ENCODE results near the gene GYS1.

Gene GYS1

DNA sequence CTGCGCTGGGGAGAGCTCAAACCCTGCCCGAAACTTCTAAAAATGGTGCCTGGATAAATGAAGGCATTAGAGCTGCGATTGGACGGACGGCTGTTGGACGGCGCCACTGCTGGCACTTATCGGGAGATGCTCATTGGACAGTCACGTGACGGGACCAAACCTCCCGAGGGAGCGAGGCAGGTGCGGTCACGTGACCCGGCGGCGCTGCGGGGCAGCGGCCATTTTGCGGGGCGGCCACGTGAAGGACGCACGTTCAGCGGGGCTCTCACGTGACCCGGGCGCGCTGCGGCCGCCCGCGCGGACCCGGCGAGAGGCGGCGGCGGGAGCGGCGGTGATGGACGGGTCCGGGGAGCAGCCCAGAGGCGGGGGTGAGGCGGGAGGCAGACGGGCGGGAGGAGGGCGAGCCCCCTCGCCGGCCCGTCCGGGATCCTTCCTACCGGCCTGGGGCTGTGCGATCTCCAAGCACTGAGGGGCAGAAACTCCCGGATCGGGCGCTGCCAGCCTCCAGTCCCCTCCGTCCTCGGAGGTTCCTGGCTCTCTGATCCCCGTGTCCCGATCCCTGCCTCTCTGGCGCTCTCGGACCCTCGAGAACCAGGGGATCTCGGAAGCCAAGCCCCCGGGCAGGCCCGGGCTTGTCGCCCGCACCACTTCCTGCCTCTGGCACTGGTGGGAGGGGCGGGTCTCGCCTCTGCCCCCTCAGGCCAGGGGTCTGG is 38.4 kb downstream of the GYS1 start, which contains the start of gene BAX:
Gene BAX (plus strand): TSS at position 281 of the 713 bp plus-strand sequence. CDS start 54 bp downstream, at position 335.
- Histone ChIP-seq H3K36me3 (ENCODE audit: control insufficient read depth, insufficient read depth, low read length) (peaks cover 22% of the 10 kb centered on the region), H3K4me1 (ENCODE audit: control insufficient read depth, insufficient read depth, low read length) (peaks cover 3% of the 10 kb centered on the region), H3K9ac (ENCODE audit: low read depth, low read length) (peak within 1 kb of the TSS; percentile 98), H3K4me3 (ENCODE audit: low read depth, low read length) (peak within 1 kb of the TSS; percentile 86), H3K9me3 (ENCODE audit: control insufficient read depth, insufficient read depth, low read length) (no peaks in the 10 kb centered on the region), H3K27me3 (ENCODE audit: control insufficient read depth, insufficient read depth, low read length) (no peaks in the 10 kb centered on the region)

DNA sequence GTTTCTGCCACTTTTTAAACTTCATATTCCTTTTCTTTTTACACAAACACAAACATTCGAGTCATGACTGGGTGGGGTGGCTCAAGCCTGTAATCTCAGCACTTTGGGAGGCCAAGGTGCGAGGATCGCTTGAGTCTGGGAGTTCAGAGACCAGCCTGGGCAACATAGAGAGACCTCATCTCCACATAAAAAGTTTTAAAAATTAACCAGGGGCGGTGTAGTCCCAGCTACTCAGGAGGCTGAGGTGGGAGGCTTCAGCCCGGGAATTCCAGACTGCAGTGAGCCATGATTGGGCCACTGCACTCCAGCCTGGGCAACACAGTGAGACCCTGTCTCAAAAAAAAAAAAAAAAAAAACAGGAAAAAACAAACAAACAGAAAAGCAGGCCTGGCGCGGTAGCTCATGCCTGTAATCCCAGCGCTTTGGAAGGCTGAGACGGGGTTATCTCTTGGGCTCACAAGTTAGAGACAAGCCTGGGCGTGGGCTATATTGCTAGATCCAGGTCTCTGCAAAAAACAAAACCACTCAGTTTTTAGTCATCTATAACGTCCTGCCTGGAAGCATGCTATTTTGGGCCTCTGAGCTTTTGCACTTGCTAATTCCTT is 39.0 kb downstream of the GYS1 start:
- H3K4me3 ChIP-seq (ENCODE audit: low read depth, low read length): peak overlapping the region; percentile 86
- no peaks in the 10 kb centered on the region for H3K9me3 ChIP-seq (ENCODE audit: control insufficient read depth, insufficient read depth, low read length)
- peaks cover 3% of the 10 kb centered on the region for H3K4me1 ChIP-seq (ENCODE audit: control insufficient read depth, insufficient read depth, low read length)
- peak overlapping the region; percentile 54 for H3K9ac ChIP-seq (ENCODE audit: low read depth, low read length)
- H3K36me3 ChIP-seq (ENCODE audit: control insufficient read depth, insufficient read depth, low read length): peaks cover 21% of the 10 kb centered on the region
- no peaks in the 10 kb centered on the region for H3K27me3 ChIP-seq (ENCODE audit: control insufficient read depth, insufficient read depth, low read length)

DNA sequence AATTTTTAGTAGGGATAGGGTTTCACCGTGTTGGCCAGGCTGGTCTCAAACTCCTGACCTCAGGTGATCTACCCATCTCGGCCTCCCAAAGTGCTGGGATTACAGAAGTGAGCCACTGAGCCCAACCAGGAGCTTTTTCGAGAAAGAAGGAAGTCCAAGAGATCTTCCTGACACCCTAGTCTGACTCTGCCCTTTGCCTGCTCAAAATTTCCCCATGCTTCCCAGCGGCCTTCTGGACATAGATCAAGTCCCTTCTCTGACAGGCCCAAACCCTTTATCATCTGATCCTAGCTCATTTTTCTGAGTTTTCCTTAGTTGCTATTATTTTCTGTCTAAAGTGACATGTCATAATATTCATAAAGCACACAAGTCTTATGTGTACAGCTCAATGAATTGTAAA is 40.0 kb downstream of the GYS1 start:
- Histone ChIP-seq H3K27me3 (ENCODE audit: control insufficient read depth, insufficient read depth, low read length) (no peaks in the 10 kb centered on the region), H3K4me3 (ENCODE audit: low read depth, low read length) (no peak overlapping the region), H3K9ac (ENCODE audit: low read depth, low read length) (no peak overlapping the region), H3K4me1 (ENCODE audit: control insufficient read depth, insufficient read depth, low read length) (peaks cover 3% of the 10 kb centered on the region), H3K36me3 (ENCODE audit: control insufficient read depth, insufficient read depth, low read length) (peaks cover 15% of the 10 kb centered on the region), H3K9me3 (ENCODE audit: control insufficient read depth, insufficient read depth, low read length) (no peaks in the 10 kb centered on the region)

DNA sequence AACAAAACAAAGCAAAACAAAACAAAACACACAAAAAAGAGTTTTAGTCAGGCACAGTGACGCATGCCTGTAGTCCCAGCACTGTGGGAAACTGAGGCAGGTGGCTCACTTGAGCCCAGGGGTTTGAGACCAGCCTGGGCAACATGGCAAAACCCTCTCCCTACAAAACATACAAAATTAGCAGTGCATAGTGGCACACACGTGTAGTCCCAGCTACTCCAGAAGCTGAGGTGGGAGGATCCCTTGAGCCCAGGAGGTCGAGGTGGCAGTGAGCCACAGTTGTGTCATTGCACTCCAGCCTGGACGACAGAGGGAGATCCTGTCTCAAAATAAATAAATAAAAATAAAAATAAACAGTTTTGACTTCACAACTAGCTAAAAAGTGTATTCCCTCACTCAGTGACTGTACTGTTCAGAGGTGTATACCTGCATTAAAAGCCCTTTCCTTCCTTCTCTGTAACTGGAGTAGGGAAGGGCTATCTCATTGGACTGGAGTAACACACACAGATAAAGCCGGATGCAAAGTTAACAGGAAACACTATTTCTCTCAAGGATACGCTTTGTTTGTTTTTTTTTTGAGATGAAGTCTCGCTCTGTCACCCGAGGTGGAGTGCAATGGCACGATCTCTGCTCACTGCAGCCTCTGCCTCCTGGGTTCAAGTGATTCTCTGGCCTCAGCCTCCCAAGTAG is 42.1 kb downstream of the GYS1 start:
- Histone ChIP-seq H3K4me1 (ENCODE audit: control insufficient read depth, insufficient read depth, low read length) (peaks cover 3% of the 10 kb centered on the region), H3K27me3 (ENCODE audit: control insufficient read depth, insufficient read depth, low read length) (no peaks in the 10 kb centered on the region), H3K36me3 (ENCODE audit: control insufficient read depth, insufficient read depth, low read length) (peaks cover 5% of the 10 kb centered on the region), H3K9ac (ENCODE audit: low read depth, low read length) (no peak overlapping the region), H3K9me3 (ENCODE audit: control insufficient read depth, insufficient read depth, low read length) (no peaks in the 10 kb centered on the region), H3K4me3 (ENCODE audit: low read depth, low read length) (no peak overlapping the region)

DNA sequence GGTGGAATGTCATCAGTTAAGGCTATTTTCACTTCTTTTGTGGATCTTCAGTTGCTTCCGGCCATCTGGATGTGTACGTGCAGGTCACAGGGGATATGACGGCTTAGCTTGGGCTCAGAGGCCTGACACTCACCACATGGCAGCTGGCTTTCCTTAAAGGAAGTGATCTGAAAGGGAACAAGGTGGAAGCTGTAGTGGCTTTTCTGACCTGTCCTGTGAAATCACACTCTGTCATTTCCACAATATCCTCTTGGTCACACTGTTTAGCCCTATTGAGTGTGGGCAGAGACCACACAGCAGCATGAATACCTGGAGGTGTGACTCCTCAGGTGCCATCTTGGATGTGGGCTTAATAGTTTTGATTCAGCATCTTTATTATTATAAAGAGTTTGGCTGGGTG is 43.0 kb downstream of the GYS1 start:
- no peaks in the 10 kb centered on the region for H3K27me3 ChIP-seq (ENCODE audit: control insufficient read depth, insufficient read depth, low read length)
- H3K9me3 ChIP-seq (ENCODE audit: control insufficient read depth, insufficient read depth, low read length): no peaks in the 10 kb centered on the region
- no peak overlapping the region for H3K9ac ChIP-seq (ENCODE audit: low read depth, low read length)
- peaks cover 3% of the 10 kb centered on the region for H3K4me1 ChIP-seq (ENCODE audit: control insufficient read depth, insufficient read depth, low read length)
- no peaks in the 10 kb centered on the region for H3K36me3 ChIP-seq (ENCODE audit: control insufficient read depth, insufficient read depth, low read length)
- no peak overlapping the region for H3K4me3 ChIP-seq (ENCODE audit: low read depth, low read length)

DNA sequence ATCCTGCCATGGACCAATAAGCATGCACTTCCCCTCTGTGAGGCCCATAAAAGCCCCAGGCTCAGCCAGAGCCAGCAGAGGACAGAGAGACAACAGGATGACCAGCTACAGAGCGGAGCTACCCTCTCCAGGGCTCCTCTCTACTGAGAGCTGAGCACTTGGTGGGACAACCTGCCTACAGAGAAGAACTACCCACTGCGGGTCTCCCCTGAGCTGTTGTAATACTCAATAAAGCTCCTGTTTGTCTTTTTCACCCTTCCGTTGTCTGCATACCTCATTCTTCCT is 45.9 kb downstream of the GYS1 start:
- Histone ChIP-seq H3K27me3 (ENCODE audit: control insufficient read depth, insufficient read depth, low read length) (no peaks in the 10 kb centered on the region), H3K4me1 (ENCODE audit: control insufficient read depth, insufficient read depth, low read length) (no peaks in the 10 kb centered on the region), H3K9me3 (ENCODE audit: control insufficient read depth, insufficient read depth, low read length) (no peaks in the 10 kb centered on the region), H3K36me3 (ENCODE audit: control insufficient read depth, insufficient read depth, low read length) (no peaks in the 10 kb centered on the region), H3K9ac (ENCODE audit: low read depth, low read length) (no peak overlapping the region), H3K4me3 (ENCODE audit: low read depth, low read length) (no peak overlapping the region)

DNA sequence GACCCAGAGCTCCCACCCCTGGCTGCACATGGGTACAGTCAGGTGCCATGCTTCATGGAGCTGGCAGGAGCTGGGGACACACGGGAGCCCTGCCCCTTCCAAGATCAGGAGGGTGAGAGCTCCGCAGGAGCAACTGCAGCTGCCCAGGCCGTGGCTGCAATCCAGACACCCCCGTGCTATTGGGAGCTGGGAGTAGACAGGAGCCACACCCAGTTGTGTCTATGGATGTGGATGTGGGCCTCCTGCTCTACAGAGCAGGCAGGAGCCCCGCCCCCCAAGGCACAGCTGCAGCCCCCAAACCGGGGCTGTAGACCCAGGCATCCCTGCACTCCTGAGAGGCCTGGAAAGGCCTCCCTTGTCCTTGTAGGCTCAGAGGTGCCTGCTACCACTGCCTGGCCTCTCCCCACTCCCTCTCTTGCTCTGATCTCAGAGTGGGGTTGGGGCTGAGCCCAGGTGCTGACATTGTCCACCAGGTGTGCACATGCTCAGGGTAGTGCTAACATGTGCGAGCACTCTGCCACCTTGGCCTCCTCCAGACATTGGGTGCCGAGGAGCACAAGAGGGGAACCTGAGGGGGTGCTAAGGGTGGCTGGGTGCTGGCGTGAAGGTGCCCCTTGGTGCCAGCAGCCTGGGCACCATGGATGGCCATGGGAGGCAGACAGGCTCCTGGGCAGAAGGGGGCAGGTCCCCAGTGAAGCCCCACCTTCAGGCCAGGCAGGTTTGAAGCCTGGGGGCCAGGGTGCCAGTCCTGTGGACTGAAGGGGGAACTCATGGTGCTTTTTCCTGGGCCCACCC is 46.4 kb downstream of the GYS1 start:
- Histone ChIP-seq H3K27me3 (ENCODE audit: control insufficient read depth, insufficient read depth, low read length) (no peaks in the 10 kb centered on the region), H3K4me1 (ENCODE audit: control insufficient read depth, insufficient read depth, low read length) (no peaks in the 10 kb centered on the region), H3K9ac (ENCODE audit: low read depth, low read length) (no peak overlapping the region), H3K36me3 (ENCODE audit: control insufficient read depth, insufficient read depth, low read length) (no peaks in the 10 kb centered on the region), H3K9me3 (ENCODE audit: control insufficient read depth, insufficient read depth, low read length) (no peaks in the 10 kb centered on the region), H3K4me3 (ENCODE audit: low read depth, low read length) (no peak overlapping the region)

DNA sequence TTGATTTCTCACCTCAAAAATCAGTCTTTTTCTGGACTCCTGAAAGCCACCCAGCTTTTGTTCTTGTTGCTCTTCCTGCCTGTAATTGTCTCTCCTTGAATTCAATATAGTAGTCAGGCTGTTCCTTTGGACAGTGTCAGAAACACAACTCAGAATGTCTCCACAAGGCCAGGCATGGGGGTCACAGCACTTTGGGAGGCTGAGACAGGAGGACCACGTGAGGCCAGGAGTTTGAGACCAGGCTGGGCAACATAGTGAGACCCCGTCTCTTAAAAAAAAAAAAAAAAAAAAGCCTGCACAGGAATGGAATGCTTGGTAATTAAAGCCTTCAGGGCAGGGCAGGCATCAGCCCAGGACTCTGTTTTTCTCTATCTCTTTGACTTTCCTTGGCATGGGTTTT is 47.3 kb downstream of the GYS1 start:
- H3K27me3 ChIP-seq (ENCODE audit: control insufficient read depth, insufficient read depth, low read length): no peaks in the 10 kb centered on the region
- no peaks in the 10 kb centered on the region for H3K9me3 ChIP-seq (ENCODE audit: control insufficient read depth, insufficient read depth, low read length)
- H3K4me3 ChIP-seq (ENCODE audit: low read depth, low read length): no peak overlapping the region
- H3K4me1 ChIP-seq (ENCODE audit: control insufficient read depth, insufficient read depth, low read length): no peaks in the 10 kb centered on the region
- H3K36me3 ChIP-seq (ENCODE audit: control insufficient read depth, insufficient read depth, low read length): no peaks in the 10 kb centered on the region
- H3K9ac ChIP-seq (ENCODE audit: low read depth, low read length): no peak overlapping the region

DNA sequence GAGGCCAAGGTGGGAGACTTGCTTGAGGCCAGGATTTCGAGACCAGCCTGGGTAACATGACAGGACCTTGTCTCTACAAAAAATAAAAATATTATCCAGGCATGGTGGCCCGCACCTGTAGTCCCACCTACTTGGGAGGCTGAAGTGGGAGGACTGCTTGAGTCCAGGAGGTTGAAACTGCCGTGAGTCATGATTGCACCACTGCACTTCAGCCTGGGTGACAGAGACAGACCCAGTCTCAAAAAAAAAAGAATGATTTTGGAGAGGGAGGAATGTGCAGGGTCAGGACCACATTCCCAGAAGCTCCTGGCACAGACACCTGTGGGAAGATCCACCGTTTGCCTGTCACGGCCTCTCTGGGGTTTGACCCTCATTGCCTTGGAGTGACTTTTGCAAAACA is 47.7 kb downstream of the GYS1 start:
- Histone ChIP-seq H3K4me1 (ENCODE audit: control insufficient read depth, insufficient read depth, low read length) (no peaks in the 10 kb centered on the region), H3K27me3 (ENCODE audit: control insufficient read depth, insufficient read depth, low read length) (no peaks in the 10 kb centered on the region), H3K36me3 (ENCODE audit: control insufficient read depth, insufficient read depth, low read length) (no peaks in the 10 kb centered on the region), H3K4me3 (ENCODE audit: low read depth, low read length) (no peak overlapping the region), H3K9me3 (ENCODE audit: control insufficient read depth, insufficient read depth, low read length) (no peaks in the 10 kb centered on the region), H3K9ac (ENCODE audit: low read depth, low read length) (no peak overlapping the region)

DNA sequence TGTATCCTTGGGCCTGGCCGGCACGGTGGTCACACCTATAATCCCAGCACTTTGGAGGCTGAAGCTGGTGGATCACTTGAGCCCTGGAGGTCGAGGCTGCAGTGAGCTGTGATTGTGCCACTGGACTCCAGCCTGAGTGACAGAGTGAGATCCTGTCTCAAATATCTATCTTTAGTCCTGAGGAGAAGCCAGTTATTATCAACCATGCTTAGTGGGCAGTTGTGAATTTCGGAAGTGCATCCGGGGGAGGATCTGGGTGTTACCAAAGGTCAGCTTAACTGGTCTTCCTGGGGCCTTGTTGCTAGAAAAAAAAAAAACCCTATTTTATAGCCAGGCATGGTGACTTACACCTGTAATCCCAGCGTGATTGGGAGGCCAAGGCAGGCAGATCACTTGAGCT is 50.0 kb downstream of the GYS1 start:
- no peak overlapping the region for H3K4me3 ChIP-seq (ENCODE audit: low read depth, low read length)

DNA sequence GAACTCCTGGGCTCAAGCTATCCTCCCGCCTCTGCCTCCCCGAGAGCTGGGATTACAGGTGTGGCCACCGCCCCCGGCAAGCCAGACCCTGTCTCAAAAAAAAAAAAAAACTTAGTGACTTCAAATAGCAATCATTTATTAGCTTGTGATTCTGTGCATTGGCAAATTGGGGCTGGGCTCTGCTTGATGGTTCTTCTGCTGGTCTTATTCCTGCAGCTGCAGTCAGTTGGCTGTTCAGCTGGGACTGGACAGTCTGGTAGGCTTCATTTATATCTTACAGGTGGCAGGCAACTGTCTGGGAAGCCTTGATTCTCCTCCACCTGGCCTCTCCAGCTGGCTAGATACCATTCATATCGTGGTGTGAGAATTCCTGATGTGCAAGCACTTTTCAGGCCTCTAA is 52.2 kb downstream of the GYS1 start:
- Histone ChIP-seq H3K9me3 (ENCODE audit: control insufficient read depth, insufficient read depth, low read length) (no peaks in the 10 kb centered on the region), H3K27me3 (ENCODE audit: control insufficient read depth, insufficient read depth, low read length) (no peaks in the 10 kb centered on the region), H3K36me3 (ENCODE audit: control insufficient read depth, insufficient read depth, low read length) (no peaks in the 10 kb centered on the region), H3K9ac (ENCODE audit: low read depth, low read length) (no peak overlapping the region), H3K4me1 (ENCODE audit: control insufficient read depth, insufficient read depth, low read length) (no peaks in the 10 kb centered on the region), H3K4me3 (ENCODE audit: low read depth, low read length) (no peak overlapping the region)

More for the DNA sequence above, 50.0 kb downstream of the GYS1 start:
- Histone ChIP-seq H3K9ac (ENCODE audit: low read depth, low read length) (no peak overlapping the region), H3K9me3 (ENCODE audit: control insufficient read depth, insufficient read depth, low read length) (no peaks in the 10 kb centered on the region), H3K27me3 (ENCODE audit: control insufficient read depth, insufficient read depth, low read length) (no peaks in the 10 kb centered on the region), H3K36me3 (ENCODE audit: control insufficient read depth, insufficient read depth, low read length) (no peaks in the 10 kb centered on the region), H3K4me1 (ENCODE audit: control insufficient read depth, insufficient read depth, low read length) (no peaks in the 10 kb centered on the region)
